NK-92 (cell line): ENCODE results near the gene SEC14L1.

Experiments
- DNase-seq: peaks from one replicate; lab custom pipeline; 2025; ENCODE audit not compliant: unreplicated experiment; lab: John Stamatoyannopoulos, UW

Gene SEC14L1

DNA sequence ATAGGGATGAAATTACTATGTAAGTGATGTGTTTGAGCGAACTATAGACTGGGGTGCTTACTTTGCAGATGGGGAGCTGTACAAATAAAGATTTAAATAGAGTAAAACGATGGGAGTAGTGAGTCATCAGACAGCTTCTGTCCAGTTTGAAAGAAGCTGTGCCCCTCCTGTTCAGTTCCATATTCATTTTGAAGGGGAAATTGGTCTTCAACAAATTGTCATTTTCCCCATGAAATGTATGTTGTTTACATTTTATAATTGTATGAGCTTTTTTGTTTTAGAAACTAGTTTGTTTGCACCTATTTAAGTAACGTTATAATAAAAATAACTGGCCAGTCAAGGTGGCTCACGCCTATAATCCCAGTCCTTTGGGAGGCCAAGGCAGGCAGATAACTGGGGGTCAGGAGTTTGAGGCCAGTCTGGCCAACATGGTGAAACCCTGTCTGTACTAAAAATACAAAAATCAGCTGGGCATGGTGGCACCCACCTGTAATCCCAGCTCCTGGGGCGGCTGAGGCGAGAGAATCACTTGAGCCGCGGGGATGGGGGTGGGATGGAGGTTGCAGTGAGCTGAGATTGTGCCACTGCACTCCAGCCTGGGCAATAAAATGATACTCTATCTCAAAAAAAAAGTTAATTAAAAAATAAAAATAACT is 20.2 kb downstream of the SEC14L1 start:
- DNase-seq, result no peak

DNA sequence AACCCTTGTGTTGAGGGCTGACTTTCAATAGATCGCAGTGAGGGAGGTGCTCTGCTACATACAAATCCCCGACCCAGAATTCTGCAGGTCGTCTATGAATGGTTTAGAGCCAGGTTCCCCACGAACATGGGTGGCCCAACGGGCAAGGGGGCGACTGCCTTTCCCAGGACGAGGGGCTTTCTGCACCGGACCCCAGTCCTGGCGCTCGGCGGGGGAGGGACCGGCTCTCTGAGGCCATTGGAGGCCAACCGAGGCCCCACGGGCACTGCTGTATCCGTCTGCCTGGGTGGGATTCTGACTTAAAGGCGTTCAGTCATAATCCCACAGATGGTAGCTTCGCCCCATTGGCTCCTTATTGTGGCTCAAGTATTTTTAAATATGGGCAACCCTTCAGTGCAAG is 21.2 kb downstream of the SEC14L1 start:
- DNase-seq, result no peak

DNA sequence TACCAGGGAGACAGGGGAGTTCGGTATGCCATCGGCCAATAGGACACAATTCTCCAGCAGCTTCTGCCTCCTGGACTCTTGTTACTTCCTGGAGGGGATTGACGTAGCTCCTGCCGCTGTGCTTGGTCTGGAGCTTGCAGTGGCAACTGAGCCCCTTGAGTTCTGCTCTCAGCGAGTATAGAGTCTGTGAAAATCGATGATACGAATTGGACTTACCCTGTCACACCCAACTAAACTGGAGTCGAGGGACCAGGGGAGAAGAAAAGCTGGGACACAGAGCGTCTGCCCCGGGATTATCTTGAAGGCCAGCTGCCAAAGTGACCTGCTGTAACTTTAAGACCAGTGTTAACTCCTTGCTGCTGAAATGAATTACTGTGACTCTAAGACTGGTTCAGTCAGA is 22.2 kb downstream of the SEC14L1 start:
- DNase-seq, result no peak

DNA sequence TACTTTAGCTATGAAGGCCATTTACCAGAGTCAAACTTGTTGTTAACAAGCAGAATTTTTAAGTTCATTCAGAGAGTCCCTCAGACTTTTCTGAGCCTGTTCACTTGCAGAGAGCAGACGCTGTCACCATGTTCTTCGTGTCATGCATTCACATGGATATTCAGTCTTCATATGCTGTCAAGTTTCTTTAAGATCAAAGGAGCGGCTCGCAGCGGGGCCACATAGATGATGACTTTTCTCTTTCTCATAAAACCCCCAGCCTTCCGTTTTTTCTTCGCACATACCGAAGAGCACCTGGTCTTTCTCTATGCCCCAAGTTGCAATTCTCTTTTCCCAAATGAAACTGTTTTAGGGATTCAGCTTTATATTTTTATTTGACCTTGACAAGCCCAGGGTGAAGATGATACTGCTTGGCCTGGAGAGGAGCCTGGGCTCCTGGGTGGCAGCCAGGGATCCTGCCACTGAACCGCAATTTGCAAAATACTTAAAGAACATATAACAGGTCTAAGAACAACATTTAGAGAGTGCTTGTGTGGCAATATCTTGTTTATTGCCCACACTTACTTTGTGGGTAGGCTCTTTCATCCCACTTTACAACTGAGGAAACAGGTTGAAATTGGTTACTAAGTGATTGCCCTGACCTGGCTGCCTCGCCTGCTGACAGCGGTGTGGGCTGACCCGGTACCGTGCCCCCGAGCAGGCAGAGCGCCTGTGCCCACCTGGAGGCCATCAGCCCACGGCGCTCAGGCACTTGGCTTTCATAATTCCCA is 22.9 kb downstream of the SEC14L1 start:
- no peak for DNase-seq

- no peak for DNase-seq
Observed at GRCh38 chr17:77164483-77165091, 23.8 kb downstream of the SEC14L1 start.

GRCh38 chr17:77165577-77165976 is 24.8 kb downstream of the SEC14L1 start:
- DNase-seq, result no peak

- no peak for DNase-seq
Observed at GRCh38 chr17:77167472-77168306, 26.9 kb downstream of the SEC14L1 start.

- no peak for DNase-seq
Observed at GRCh38 chr17:77173104-77173503, 32.3 kb downstream of the SEC14L1 start.

GRCh38 chr17:77174928-77175661 is 34.3 kb downstream of the SEC14L1 start:
- DNase-seq, result no peak

- DNase-seq, result no peak
Observed at GRCh38 chr17:77177002-77177741, 36.4 kb downstream of the SEC14L1 start.

GRCh38 chr17:77178050-77178449 is 37.3 kb downstream of the SEC14L1 start:
- no peak for DNase-seq

DNA sequence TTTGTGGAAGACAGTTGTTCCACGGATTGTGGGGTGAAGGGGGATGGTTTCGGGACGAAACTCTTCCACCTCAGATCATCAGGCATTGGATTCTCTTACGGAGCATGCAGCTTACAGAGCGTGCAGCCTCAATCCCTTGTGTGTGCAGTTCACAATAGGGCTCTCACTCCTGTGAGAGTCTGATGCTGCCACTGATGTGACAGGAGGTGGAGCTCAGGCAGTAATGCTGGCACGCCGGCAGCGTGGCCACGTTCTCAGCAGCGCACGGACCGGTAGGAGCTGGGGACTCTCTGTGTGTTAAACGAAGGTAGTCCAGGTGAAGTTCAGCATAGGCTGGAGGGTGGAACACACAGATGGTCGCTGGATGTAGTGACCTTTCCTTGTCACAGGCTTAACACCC is 37.8 kb downstream of the SEC14L1 start:
- no peak for DNase-seq

DNA sequence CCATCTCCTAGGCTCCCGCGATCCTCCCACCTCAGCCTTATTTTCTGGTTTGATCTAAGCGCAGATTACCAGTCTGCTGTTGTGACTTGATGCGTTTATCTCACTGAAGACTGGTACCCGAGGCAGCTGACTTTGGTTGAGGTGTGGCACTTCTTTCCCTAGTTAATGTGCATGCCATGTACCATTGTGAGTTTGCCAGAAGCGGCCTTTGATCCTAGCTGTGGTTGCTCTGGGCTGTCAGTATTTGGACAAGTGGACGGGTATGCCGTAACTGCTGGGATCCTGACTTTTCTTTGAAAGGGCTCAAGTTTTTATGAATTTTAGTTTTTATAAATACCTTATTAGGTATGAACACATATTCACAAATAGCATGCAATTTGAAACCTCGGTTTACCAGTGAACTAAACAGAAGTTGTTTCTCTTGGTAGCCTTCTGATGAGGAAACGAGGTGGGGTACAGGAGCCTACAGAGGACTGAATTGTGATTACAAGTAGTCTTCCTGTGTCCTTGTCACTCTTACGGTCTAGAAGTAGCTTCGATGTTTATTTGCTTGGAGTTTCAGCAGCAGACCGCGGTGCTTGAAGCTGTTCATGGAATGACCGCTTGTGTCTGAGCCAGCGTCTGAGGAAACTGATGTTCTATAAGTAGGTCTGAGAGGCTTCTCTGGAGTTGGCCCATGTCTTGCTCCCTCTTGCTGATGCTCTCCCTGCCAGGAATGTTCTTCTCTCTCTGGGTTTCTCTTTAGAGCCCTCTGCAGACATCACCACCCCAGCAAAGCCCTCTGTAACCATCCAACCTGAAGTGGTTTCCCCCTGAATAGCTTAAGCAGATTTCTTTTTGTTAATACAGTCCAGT is 40.0 kb downstream of the SEC14L1 start:
- DNase-seq, result no peak

DNA sequence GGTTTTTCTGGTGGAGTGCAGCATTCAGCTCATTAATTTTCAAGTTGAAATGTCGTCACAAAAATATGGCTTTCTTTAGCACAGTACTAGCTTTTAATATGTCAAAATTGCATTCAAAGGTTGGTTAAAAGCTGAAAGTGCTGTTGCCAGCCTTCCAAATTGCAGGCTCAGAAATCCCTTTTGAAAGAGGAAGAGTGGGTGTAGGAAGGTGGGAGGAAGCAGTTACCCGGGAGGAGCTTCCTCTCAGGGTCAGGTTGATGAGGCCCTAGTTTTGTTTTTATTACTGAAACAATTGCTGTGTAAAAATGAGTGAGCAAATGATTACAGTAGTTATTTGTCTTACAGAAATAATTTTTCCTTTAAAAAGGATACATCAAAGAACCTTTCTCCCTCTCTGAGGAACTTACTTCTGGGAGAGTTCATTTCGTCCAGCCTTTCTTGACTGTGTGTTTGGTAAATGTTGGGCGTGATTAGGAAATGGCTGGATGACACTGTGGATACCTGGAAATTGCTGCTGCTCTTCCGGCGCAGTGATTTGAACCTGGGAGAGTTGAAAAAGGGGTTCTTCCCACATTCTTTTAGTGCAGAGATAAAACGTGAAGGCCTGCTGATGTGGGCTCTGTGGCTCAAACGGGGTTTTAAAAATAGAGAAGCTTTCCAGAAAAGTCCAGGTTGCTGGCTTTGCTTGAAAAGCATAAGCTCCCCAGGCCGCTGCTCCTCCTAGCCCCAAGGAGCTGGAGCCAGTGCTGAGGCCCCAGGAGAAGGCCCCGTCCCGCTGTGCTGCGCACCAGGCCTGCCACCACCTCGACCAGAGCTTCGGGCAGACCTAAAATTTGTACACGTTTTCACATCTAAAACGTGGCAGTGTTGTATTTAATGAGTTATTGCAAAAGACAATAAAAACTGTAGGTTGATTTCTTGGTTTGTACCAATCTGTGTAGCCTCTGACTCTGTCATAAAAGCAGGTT is 41.7 kb downstream of the SEC14L1 start:
- no peak for DNase-seq

GRCh38 chr17:77184474-77184873 is 43.7 kb downstream of the SEC14L1 start:
- DNase-seq, result no peak

GRCh38 chr17:77185137-77185536 is 44.4 kb downstream of the SEC14L1 start:
- DNase-seq, result no peak

DNA sequence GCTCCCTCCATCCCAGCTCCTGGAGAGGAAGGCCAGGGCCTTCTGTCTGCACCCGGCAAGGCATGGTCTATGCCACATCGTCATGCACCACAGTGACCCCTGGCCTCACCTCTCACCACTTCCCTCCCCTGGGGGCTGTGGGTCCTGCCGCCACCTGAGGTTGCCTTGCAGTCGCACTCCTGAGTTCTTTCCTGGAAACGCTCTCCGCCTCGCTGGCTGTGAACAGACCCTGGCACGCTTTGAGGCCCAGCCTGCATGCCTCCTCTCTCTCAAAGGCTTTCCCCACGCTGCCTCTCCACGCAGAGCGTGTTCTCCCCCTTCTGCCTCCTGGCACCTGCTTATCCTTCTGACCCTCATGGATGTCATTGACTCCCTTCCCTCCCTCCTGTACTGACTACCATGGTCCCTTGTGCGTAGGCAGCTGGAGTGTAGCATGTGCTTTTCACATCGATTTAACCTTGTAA is 45.4 kb downstream of the SEC14L1 start:
- DNase-seq, result no peak
